Panc1 (cell line): ENCODE results near the gene ERF. TPM values are rescaled to one million over a fixed set of nuclear protein-coding genes. Genes with fewer than 3 reads are reported as not detected.

ENCODE experiments used
- ATAC-seq: fragments of 200-7000 bp; cut with Tn5 transposase; 2 replicates; pipeline ENCODE4 v1.9.1; 2020; ENCODE audit warnings: mild to moderate bottlenecking, moderate library complexity
- BruUV-seq: library from RNA; stranded (reverse); fragments of 400-500 nt; replicated peaks from 2 replicates; lab custom pipeline; 2021; lab: Mats Ljungman, UMichigan
- CTCF ChIA-PET: fragments of 300-600 bp; sonication (Branson Sonifier 250); formaldehyde crosslinking; loops from one replicate; lab custom pipeline; 2022; ENCODE audit warnings: antibody characterized with exemption; lab: Charles Lee
- POLR2A ChIA-PET: fragments of 300-600 bp; sonication (Branson Sonifier 250); formaldehyde crosslinking; loops from one replicate; lab custom pipeline; 2022; ENCODE audit warnings: antibody characterized with exemption; lab: Charles Lee
- DNase-seq: peaks from one replicate; pipeline ENCODE4 v3.0.0-alpha.2; 2010; ENCODE audit warnings: low read depth, low spot score
- H3K27ac ChIP-seq: 2 replicates; pipeline ENCODE4 v1.5.1; 2011; ENCODE audit warnings: mild to moderate bottlenecking, low read length, inconsistent platforms
- H3K27me3 ChIP-seq: fragments of 200-500 bp; sonication (Bioruptor generic); 2 replicates; pipeline ENCODE4 v1.6.0; 2014; ENCODE audit warnings: low read length, inconsistent platforms; ENCODE audit not compliant: control insufficient read depth, insufficient read depth
- H3K36me3 ChIP-seq: fragments of 200-500 bp; sonication (Bioruptor generic); 2 replicates; pipeline ENCODE4 v1.5.1; 2014; ENCODE audit warnings: inconsistent platforms, mild to moderate bottlenecking, low read length, moderate library complexity; ENCODE audit not compliant: control insufficient read depth, insufficient read depth
- H3K4me1 ChIP-seq: 2 replicates; pipeline ENCODE4 v1.5.1; 2011; ENCODE audit warnings: inconsistent platforms, mild to moderate bottlenecking, low read length, moderate library complexity; ENCODE audit not compliant: control insufficient read depth, insufficient read depth
- H3K4me3 ChIP-seq, 2 experiments: 2 replicates each; pipeline ENCODE4 v1.5.1; 2011 to 2012; ENCODE audit warnings: low read depth in 2 of 2, low read length in 2 of 2, mild to moderate bottlenecking in 2 of 2, inconsistent platforms in 1 of 2, moderate library complexity in 1 of 2
- H3K9me3 ChIP-seq: fragments of 200-500 bp; sonication (Bioruptor generic); 2 replicates; pipeline ENCODE4 v1.5.1; 2014; ENCODE audit warnings: low read depth, mild to moderate bottlenecking, inconsistent platforms, low read length, moderate library complexity; ENCODE audit not compliant: control insufficient read depth, insufficient read depth
- CTCF ChIP-seq: fragments of 450-650 bp; IDR thresholded peaks from 2 replicates; pipeline ENCODE4 v1.5.1; 2017; ENCODE audit warnings: mild to moderate bottlenecking
- POLR2AphosphoS5 ChIP-seq: IDR thresholded peaks from 2 replicates; pipeline ENCODE4 v1.6.1; 2012; ENCODE audit warnings: mild to moderate bottlenecking, low read depth, low read length, moderate library complexity
- SIN3A ChIP-seq: IDR thresholded peaks from 2 replicates; pipeline ENCODE4 v1.6.1; 2012; ENCODE audit warnings: low read depth, mild to moderate bottlenecking, low read length, moderate library complexity, borderline replicate concordance; ENCODE audit not compliant: insufficient read depth
- TCF7L2 ChIP-seq: IDR thresholded peaks from 2 replicates; pipeline ENCODE4 v1.6.1; 2011; ENCODE audit warnings: mild to moderate bottlenecking, low read depth, low read length, inconsistent platforms
- in situ Hi-C: cut with HindIII; loops from 2 replicates; pipeline ENCODE4 v1.10.0; 2016; ENCODE audit warnings: low sequenced_read_pairs, low pct_unique_long_range_greater_than_20kb
- intact Hi-C: fragments of 100-400 bp; cut with micrococcal nuclease; formaldehyde crosslinking; loops from one replicate; pipeline ENCODE4 v1.10.0; 2022; ENCODE audit not compliant: unreplicated experiment
- total RNA-seq: library from RNA; stranded (reverse); gene quantifications from one replicate; pipeline ENCODE4 v1.2.1, GENCODE V29; 2021; ENCODE audit not compliant: unreplicated experiment
- TF ChIP-seq, protein P1 (sequence below), 2 experiments: IDR thresholded peaks; 2 replicates each; pipeline ENCODE4 v1.6.1; 2011 to 2012; ENCODE audit warnings: low read depth in 2 of 2, control low read depth in 1 of 2, low read length in 1 of 2, mild to moderate bottlenecking in 1 of 2, moderate library complexity in 1 of 2; ENCODE audit not compliant: insufficient read depth in 1 of 2

The ERF gene
- total RNA-seq, 1 experiment from 2014 or later: 85.7 TPM

- H3K4me1 ChIP-seq: peaks cover 48% of the 10 kb centered on the region
- no peaks in the 10 kb centered on the region; the same call in 1 of the 2 replicates for H3K36me3 ChIP-seq
- H3K27ac ChIP-seq: peak overlapping the region; percentile 92
- TF ChIP-seq, protein P1, sequence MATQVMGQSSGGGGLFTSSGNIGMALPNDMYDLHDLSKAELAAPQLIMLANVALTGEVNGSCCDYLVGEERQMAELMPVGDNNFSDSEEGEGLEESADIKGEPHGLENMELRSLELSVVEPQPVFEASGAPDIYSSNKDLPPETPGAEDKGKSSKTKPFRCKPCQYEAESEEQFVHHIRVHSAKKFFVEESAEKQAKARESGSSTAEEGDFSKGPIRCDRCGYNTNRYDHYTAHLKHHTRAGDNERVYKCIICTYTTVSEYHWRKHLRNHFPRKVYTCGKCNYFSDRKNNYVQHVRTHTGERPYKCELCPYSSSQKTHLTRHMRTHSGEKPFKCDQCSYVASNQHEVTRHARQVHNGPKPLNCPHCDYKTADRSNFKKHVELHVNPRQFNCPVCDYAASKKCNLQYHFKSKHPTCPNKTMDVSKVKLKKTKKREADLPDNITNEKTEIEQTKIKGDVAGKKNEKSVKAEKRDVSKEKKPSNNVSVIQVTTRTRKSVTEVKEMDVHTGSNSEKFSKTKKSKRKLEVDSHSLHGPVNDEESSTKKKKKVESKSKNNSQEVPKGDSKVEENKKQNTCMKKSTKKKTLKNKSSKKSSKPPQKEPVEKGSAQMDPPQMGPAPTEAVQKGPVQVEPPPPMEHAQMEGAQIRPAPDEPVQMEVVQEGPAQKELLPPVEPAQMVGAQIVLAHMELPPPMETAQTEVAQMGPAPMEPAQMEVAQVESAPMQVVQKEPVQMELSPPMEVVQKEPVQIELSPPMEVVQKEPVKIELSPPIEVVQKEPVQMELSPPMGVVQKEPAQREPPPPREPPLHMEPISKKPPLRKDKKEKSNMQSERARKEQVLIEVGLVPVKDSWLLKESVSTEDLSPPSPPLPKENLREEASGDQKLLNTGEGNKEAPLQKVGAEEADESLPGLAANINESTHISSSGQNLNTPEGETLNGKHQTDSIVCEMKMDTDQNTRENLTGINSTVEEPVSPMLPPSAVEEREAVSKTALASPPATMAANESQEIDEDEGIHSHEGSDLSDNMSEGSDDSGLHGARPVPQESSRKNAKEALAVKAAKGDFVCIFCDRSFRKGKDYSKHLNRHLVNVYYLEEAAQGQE (IDR thresholded peaks at IDR 0.05; ENCODE audit: insufficient read depth in 1 of 2, low read depth in 2 of 2, low read length in 1 of 2): no peak
- TF ChIP-seq SIN3A (no peak), CTCF (no peak), TCF7L2 (no peak), POLR2AphosphoS5 (no peak)
- ATAC-seq: peak; percentile 1; the same call in 1 of the 2 replicates
- POLR2A ChIA-PET: interaction anchor here (0.7 kb wide), 1 partner anchor 1759 kb away, joined by 3 read pairs; no protein-coding TSS in a partner anchor
- intact Hi-C loops (loop anchor here (5.0 kb wide), 1 partner anchor 36 kb away; no protein-coding TSS in a partner anchor), in situ Hi-C loops (no loop called here)
- H3K4me3 ChIP-seq: peak overlapping the region; percentile 45 to 56; a peak in 3 of 4 replicates
- DNase-seq: no peak
- no TSS peak for BruUV-seq
- CTCF ChIA-PET: no interaction called here
- no peaks in the 10 kb centered on the region for H3K27me3 ChIP-seq
- H3K9me3 ChIP-seq: no peaks in the 10 kb centered on the region
Observed at GRCh38 chr19:42282819-42283187, 27.9 kb upstream of the ERF start.

DNA sequence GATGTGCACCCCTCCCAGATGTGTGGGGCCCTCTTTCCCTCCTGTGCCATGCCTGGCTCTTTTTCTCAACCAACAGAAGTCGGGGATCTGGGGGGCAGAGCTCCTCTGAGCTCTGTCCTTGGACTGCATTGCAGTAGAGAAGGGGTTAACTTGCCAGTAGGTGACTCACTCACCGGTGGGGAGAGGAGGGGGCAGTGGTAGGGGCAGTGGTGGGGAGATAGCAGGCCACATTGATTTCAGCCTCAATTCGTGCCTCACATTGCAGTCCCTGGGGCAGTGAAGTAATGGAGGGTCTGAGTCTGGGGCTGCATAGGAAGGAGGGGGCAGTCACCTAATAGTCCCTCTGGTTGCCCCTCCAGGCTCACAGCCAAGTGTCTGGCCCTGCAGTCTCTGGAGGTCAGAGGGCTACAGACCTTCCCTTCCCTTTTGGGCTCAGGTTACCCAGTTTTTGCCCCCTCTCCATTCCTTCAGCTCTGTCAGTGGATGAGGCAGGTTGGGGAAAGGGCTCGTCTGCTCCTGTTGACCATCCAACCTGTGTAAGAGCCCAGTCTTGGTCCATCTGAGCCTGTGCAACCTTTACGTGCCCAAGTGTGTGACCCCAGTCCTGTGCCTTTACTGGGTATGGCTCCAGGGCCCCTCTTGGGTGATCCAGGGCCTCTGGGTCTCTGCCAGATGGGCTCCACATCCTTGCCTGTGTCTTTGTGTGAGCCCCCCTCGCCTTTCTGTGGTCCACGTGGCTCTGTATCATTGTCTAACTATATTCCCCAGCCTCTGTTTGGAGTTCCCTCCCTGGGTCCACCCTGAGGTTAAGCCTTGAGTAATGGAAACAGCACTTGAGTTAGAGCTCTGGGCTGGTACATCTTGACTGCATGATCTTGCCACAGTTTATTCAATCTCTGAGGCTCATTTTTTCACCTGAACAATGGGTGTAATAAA, 27.2 kb upstream of the ERF start:
- Histone ChIP-seq H3K4me1 (peaks cover 52% of the 10 kb centered on the region), H3K36me3 (no peaks in the 10 kb centered on the region; the same call in 1 of the 2 replicates), H3K27ac (peak overlapping the region; percentile 92), H3K27me3 (no peaks in the 10 kb centered on the region), H3K9me3 (no peaks in the 10 kb centered on the region), H3K4me3 (peak overlapping the region in 1 of 2 experiments; percentile 40; a peak in 2 of 4 replicates)
- intact Hi-C loops (loop anchor here (5.0 kb wide), 1 partner anchor 35 kb away; no protein-coding TSS in a partner anchor), in situ Hi-C loops (no loop called here)
- ChIA-PET CTCF (no interaction called here), POLR2A (interaction anchor here (0.5 to 0.7 kb wide), 3 partner anchors 10 to 1758 kb away, joined by 3 to 5 read pairs (median 5); no protein-coding TSS in a partner anchor)
- no peak for TF ChIP-seq SIN3A
- TF ChIP-seq CTCF: no peak
- TF ChIP-seq, protein P1 (IDR thresholded peaks at IDR 0.05; ENCODE audit: insufficient read depth in 1 of 2, low read depth in 2 of 2, low read length in 1 of 2): no peak
- TF ChIP-seq POLR2AphosphoS5: no peak
- no peak for TF ChIP-seq TCF7L2
- DNase-seq: no peak
- no TSS peak for BruUV-seq
- no peak for ATAC-seq
